ENCODE results near the gene RC3H1. TPM values are rescaled to one million over a fixed set of nuclear protein-coding genes. Genes with fewer than 3 reads are reported as not detected.
"Not testable (repeated sequence)": the region's sequence is repeated elsewhere in the genome, so short reads cannot be mapped to it uniquely, and the experiment has no call there.

RC3H1 gene
- total and polyA plus RNA-seq, 4 donors, result 4.5 to 51.7 (median 19.7) TPM

- H3K4me1 ChIP-seq (ENCODE audit: control insufficient read depth in 1 of 2, insufficient read depth in 2 of 2, low read length in 2 of 2), result peaks cover 0 to 1% of the 10 kb centered on the region in 2 donors
- intact Hi-C loops (cut with DNase I), result loop anchor here (10.0 kb wide), 2 partner anchors 74 to 214 kb away; no protein-coding TSS in a partner anchor
- H3K4me3 ChIP-seq (ENCODE audit: low read length in 2 of 2), result no peak overlapping the region
- H3K9me3 ChIP-seq (ENCODE audit: control insufficient read depth, low read length), result no peaks in the 10 kb centered on the region
- WGBS, 2 donors, result 56 to 65% methylated on average over 3 of the region's 3 CpGs
- no peaks in the 10 kb centered on the region for H3K36me3 ChIP-seq (ENCODE audit: control insufficient read depth in 1 of 2, insufficient read depth in 2 of 2, low read length in 1 of 2)
- DNase-seq (no peak), ATAC-seq (ENCODE audit: low FRiP score) (no peak)
- H3K27ac ChIP-seq (ENCODE audit: low read depth in 1 of 2, low read length in 2 of 2), result no peak overlapping the region
- no peaks in the 10 kb centered on the region for H3K27me3 ChIP-seq (ENCODE audit: control insufficient read depth in 1 of 2, insufficient read depth in 2 of 2, low read length in 1 of 2)
Observed at GRCh38 chr1:174000371-174000770, 21.8 kb downstream of the RC3H1 start.

- H3K4me3 ChIP-seq (ENCODE audit: low read length in 2 of 2), result no peak overlapping the region
- ATAC-seq (ENCODE audit: low FRiP score) (no peak), DNase-seq (no peak)
- H3K9me3 ChIP-seq (ENCODE audit: control insufficient read depth, low read length), result no peaks in the 10 kb centered on the region
- intact Hi-C loops (cut with DNase I), result no loop called here
- 16 to 17% methylated on average over 1 of the region's 1 CpG for WGBS, 2 donors
- H3K27me3 ChIP-seq (ENCODE audit: control insufficient read depth in 1 of 2, insufficient read depth in 2 of 2, low read length in 1 of 2), result no peaks in the 10 kb centered on the region
- no peak overlapping the region for H3K27ac ChIP-seq (ENCODE audit: low read depth in 1 of 2, low read length in 2 of 2)
- H3K36me3 ChIP-seq (ENCODE audit: control insufficient read depth in 1 of 2, insufficient read depth in 2 of 2, low read length in 1 of 2), result no peaks in the 10 kb centered on the region
- no peaks in the 10 kb centered on the region for H3K4me1 ChIP-seq (ENCODE audit: control insufficient read depth in 1 of 2, insufficient read depth in 2 of 2, low read length in 2 of 2)
Observed at GRCh38 chr1:173997791-173998190, 24.4 kb downstream of the RC3H1 start.

- H3K4me3 ChIP-seq (ENCODE audit: low read length in 2 of 2), result no peak overlapping the region
- no peaks in the 10 kb centered on the region for H3K36me3 ChIP-seq (ENCODE audit: control insufficient read depth in 1 of 2, insufficient read depth in 2 of 2, low read length in 1 of 2)
- no peaks in the 10 kb centered on the region for H3K4me1 ChIP-seq (ENCODE audit: control insufficient read depth in 1 of 2, insufficient read depth in 2 of 2, low read length in 2 of 2)
- no peaks in the 10 kb centered on the region for H3K27me3 ChIP-seq (ENCODE audit: control insufficient read depth in 1 of 2, insufficient read depth in 2 of 2, low read length in 1 of 2)
- ATAC-seq (ENCODE audit: low FRiP score), result no peak
- no peak for DNase-seq
- intact Hi-C loops (cut with DNase I), result no loop called here
- H3K9me3 ChIP-seq (ENCODE audit: control insufficient read depth, low read length), result no peaks in the 10 kb centered on the region
- 70 to 74% methylated on average over 5 of the region's 5 CpGs for WGBS, 2 donors
- H3K27ac ChIP-seq (ENCODE audit: low read depth in 1 of 2, low read length in 2 of 2), result no peak overlapping the region
Observed at GRCh38 chr1:173996995-173997394, 25.2 kb downstream of the RC3H1 start.

GRCh38 chr1:173995475-173995874 is 26.7 kb downstream of the RC3H1 start:
- intact Hi-C loops (cut with DNase I), result no loop called here
- no peaks in the 10 kb centered on the region for H3K9me3 ChIP-seq (ENCODE audit: control insufficient read depth, low read length)
- ATAC-seq (ENCODE audit: low FRiP score) (no peak), DNase-seq (no peak)
- H3K27ac ChIP-seq (ENCODE audit: low read depth in 1 of 2, low read length in 2 of 2), result no peak overlapping the region
- no peaks in the 10 kb centered on the region for H3K27me3 ChIP-seq (ENCODE audit: control insufficient read depth in 1 of 2, insufficient read depth in 2 of 2, low read length in 1 of 2)
- no peak overlapping the region for H3K4me3 ChIP-seq (ENCODE audit: low read length in 2 of 2)
- no peaks in the 10 kb centered on the region for H3K4me1 ChIP-seq (ENCODE audit: control insufficient read depth in 1 of 2, insufficient read depth in 2 of 2, low read length in 2 of 2)
- H3K36me3 ChIP-seq (ENCODE audit: control insufficient read depth in 1 of 2, insufficient read depth in 2 of 2, low read length in 1 of 2), result peaks cover 0 to 2% of the 10 kb centered on the region in 2 donors

- H3K27ac ChIP-seq (ENCODE audit: low read depth in 1 of 2, low read length in 2 of 2); H3K4me1 ChIP-seq (ENCODE audit: control insufficient read depth in 1 of 2, insufficient read depth in 2 of 2, low read length in 2 of 2); ATAC-seq (ENCODE audit: low FRiP score); DNase-seq; H3K9me3 ChIP-seq (ENCODE audit: control insufficient read depth, low read length); H3K27me3 ChIP-seq (ENCODE audit: control insufficient read depth in 1 of 2, insufficient read depth in 2 of 2, low read length in 1 of 2); H3K36me3 ChIP-seq (ENCODE audit: control insufficient read depth in 1 of 2, insufficient read depth in 2 of 2, low read length in 1 of 2); H3K4me3 ChIP-seq (ENCODE audit: low read length in 2 of 2); intact Hi-C loops (cut with DNase I): not testable (repeated sequence)
- WGBS, 2 donors, result 97 to 98% methylated on average over 11 of the region's 11 CpGs
Observed at GRCh38 chr1:173993948-173994347, 28.2 kb downstream of the RC3H1 start.

GRCh38 chr1:173988068-173988467 is 34.1 kb downstream of the RC3H1 start:
- H3K4me1 ChIP-seq (ENCODE audit: control insufficient read depth in 1 of 2, insufficient read depth in 2 of 2, low read length in 2 of 2), result no peaks in the 10 kb centered on the region
- ATAC-seq (ENCODE audit: low FRiP score) (no peak), DNase-seq (no peak)
- no peaks in the 10 kb centered on the region for H3K9me3 ChIP-seq (ENCODE audit: control insufficient read depth, low read length)
- H3K4me3 ChIP-seq (ENCODE audit: low read length in 2 of 2), result no peak overlapping the region
- H3K27ac ChIP-seq (ENCODE audit: low read depth in 1 of 2, low read length in 2 of 2), result no peak overlapping the region
- intact Hi-C loops (cut with DNase I), result no loop called here
- H3K36me3 ChIP-seq (ENCODE audit: control insufficient read depth in 1 of 2, insufficient read depth in 2 of 2, low read length in 1 of 2), result peaks cover 0 to 4% of the 10 kb centered on the region in 2 donors
- H3K27me3 ChIP-seq (ENCODE audit: control insufficient read depth in 1 of 2, insufficient read depth in 2 of 2, low read length in 1 of 2), result no peaks in the 10 kb centered on the region

- ATAC-seq (ENCODE audit: low FRiP score), result no peak
- intact Hi-C loops (cut with DNase I), result no loop called here
- no peaks in the 10 kb centered on the region for H3K4me1 ChIP-seq (ENCODE audit: control insufficient read depth in 1 of 2, insufficient read depth in 2 of 2, low read length in 2 of 2)
- no peak for DNase-seq
- no peaks in the 10 kb centered on the region for H3K9me3 ChIP-seq (ENCODE audit: control insufficient read depth, low read length)
- H3K4me3 ChIP-seq (ENCODE audit: low read length in 2 of 2), result no peak overlapping the region
- H3K36me3 ChIP-seq (ENCODE audit: control insufficient read depth in 1 of 2, insufficient read depth in 2 of 2, low read length in 1 of 2), result peaks cover 0 to 4% of the 10 kb centered on the region in 2 donors
- 94 to 96% methylated on average over 3 of the region's 3 CpGs for WGBS, 2 donors
- H3K27me3 ChIP-seq (ENCODE audit: control insufficient read depth in 1 of 2, insufficient read depth in 2 of 2, low read length in 1 of 2), result no peaks in the 10 kb centered on the region
- H3K27ac ChIP-seq (ENCODE audit: low read depth in 1 of 2, low read length in 2 of 2), result no peak overlapping the region
Observed at GRCh38 chr1:173986951-173987350, 35.2 kb downstream of the RC3H1 start.

- DNase-seq (no peak), ATAC-seq (ENCODE audit: low FRiP score) (no peak)
- H3K27me3 ChIP-seq (ENCODE audit: control insufficient read depth in 1 of 2, insufficient read depth in 2 of 2, low read length in 1 of 2), result no peaks in the 10 kb centered on the region
- 68 to 73% methylated on average over 3 of the region's 3 CpGs for WGBS, 2 donors
- no peaks in the 10 kb centered on the region for H3K9me3 ChIP-seq (ENCODE audit: control insufficient read depth, low read length)
- H3K4me1 ChIP-seq (ENCODE audit: control insufficient read depth in 1 of 2, insufficient read depth in 2 of 2, low read length in 2 of 2), result no peaks in the 10 kb centered on the region
- intact Hi-C loops (cut with DNase I), result no loop called here
- H3K4me3 ChIP-seq (ENCODE audit: low read length in 2 of 2), result no peak overlapping the region
- H3K27ac ChIP-seq (ENCODE audit: low read depth in 1 of 2, low read length in 2 of 2), result no peak overlapping the region
- peaks cover 0 to 4% of the 10 kb centered on the region in 2 donors for H3K36me3 ChIP-seq (ENCODE audit: control insufficient read depth in 1 of 2, insufficient read depth in 2 of 2, low read length in 1 of 2)
Observed at GRCh38 chr1:173970252-173970651, 51.9 kb downstream of the RC3H1 start.

GRCh38 chr1:173965896-173966295 is 56.3 kb downstream of the RC3H1 start:
- H3K27ac ChIP-seq (ENCODE audit: low read depth in 1 of 2, low read length in 2 of 2); DNase-seq; H3K4me3 ChIP-seq (ENCODE audit: low read length in 2 of 2); ATAC-seq (ENCODE audit: low FRiP score); H3K9me3 ChIP-seq (ENCODE audit: control insufficient read depth, low read length); intact Hi-C loops (cut with DNase I); H3K27me3 ChIP-seq (ENCODE audit: control insufficient read depth in 1 of 2, insufficient read depth in 2 of 2, low read length in 1 of 2); H3K36me3 ChIP-seq (ENCODE audit: control insufficient read depth in 1 of 2, insufficient read depth in 2 of 2, low read length in 1 of 2); H3K4me1 ChIP-seq (ENCODE audit: control insufficient read depth in 1 of 2, insufficient read depth in 2 of 2, low read length in 2 of 2): not testable (repeated sequence)
- WGBS, 2 donors, result 93 to 96% methylated on average over 5 of the region's 5 CpGs

Data from aorta (tissue), 5 donors.